ENCODE data around the gene TSHB.

DNA sequence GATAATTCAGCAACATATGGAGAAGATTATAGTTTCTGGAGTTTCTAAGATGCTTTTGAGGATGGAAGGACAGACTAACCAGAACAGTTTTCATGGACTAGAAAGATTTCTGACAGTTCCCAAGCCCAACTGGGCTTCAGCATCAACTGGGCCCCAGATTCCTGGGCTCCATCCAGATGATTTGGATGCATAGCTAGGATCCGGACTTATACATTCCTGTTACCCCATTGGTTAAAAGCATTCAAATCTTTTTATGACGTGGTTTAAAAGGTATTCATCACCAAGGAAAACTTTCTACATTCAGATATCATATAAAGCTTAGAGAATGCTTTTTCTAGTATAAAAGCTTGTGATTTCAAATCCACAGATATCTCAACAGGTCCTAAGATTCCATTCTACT lies 29.7 kb downstream of the TSHB start:
- no peak for TF ChIP-seq ZBTB21 (tag by site-specific recombination; IDR thresholded peaks at IDR 0.05)
- TF ChIP-seq ZNF768 (tag by site-specific recombination; IDR thresholded peaks at IDR 0.05): no peak
- TF ChIP-seq, protein P1, sequence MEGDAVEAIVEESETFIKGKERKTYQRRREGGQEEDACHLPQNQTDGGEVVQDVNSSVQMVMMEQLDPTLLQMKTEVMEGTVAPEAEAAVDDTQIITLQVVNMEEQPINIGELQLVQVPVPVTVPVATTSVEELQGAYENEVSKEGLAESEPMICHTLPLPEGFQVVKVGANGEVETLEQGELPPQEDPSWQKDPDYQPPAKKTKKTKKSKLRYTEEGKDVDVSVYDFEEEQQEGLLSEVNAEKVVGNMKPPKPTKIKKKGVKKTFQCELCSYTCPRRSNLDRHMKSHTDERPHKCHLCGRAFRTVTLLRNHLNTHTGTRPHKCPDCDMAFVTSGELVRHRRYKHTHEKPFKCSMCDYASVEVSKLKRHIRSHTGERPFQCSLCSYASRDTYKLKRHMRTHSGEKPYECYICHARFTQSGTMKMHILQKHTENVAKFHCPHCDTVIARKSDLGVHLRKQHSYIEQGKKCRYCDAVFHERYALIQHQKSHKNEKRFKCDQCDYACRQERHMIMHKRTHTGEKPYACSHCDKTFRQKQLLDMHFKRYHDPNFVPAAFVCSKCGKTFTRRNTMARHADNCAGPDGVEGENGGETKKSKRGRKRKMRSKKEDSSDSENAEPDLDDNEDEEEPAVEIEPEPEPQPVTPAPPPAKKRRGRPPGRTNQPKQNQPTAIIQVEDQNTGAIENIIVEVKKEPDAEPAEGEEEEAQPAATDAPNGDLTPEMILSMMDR (tag by site-specific recombination; IDR thresholded peaks at IDR 0.05): no peak

Data from HEK293 (cell line).